ENCODE measurements around the gene OR6A2.

OR6A2 gene

DNA sequence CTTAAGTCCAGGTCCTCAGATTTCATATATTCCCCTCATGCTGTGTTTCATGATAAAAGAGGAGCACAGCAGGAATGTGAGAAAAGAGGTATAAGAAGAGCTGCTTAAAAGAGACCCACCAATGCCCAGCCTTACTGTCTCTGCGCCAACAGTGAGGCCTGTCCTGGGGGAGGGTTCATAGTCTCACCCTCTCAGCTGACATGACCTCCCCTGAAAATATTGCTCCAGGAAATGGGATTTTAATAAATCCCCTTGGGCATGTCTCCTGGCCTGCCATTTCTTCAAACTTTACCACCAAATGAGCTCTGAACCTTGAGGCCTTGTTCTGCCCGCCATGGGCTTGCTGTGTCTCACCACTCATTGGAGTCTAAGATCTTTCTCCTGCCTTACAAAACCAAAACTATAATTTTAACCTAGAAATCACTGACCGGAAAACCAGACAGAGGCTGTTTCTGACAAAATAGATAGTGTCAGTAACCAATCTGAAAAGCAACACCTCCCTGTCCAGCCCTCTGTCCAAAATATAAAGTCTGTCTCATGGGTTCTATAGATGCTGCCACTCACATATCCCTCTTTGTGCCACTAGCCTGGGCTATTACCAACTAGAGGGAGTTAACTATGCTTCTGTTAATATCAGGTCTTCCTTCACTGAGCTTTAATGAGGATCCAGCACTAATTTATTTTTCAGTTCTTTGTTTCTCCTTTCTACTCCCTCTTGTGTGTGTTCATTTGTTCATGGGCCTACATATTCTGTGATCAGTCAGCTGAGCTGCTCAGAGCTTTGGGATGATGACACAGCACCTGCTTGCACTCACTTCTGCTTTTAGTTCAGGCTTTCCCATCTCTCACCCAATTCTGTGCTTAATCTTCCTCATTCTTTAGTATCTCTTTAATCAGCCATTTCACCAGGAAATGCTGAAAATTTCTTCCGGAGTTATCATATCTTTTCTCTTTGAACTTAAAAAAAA is 27.3 kb downstream of the OR6A2 start, which contains the start of gene OR2AG2:
OR2AG2 (minus strand) TSS at position 51 of the 968 bp plus-strand sequence. CDS start 3,019 bp downstream, outside the sequence.
- in situ Hi-C loops (cut with HindIII; ENCODE audit: low pct_ligation_motif_present, low pct_unique_long_range_greater_than_20kb, low sequenced_read_pairs): no loop called here
- no peak for DNase-seq

DNA sequence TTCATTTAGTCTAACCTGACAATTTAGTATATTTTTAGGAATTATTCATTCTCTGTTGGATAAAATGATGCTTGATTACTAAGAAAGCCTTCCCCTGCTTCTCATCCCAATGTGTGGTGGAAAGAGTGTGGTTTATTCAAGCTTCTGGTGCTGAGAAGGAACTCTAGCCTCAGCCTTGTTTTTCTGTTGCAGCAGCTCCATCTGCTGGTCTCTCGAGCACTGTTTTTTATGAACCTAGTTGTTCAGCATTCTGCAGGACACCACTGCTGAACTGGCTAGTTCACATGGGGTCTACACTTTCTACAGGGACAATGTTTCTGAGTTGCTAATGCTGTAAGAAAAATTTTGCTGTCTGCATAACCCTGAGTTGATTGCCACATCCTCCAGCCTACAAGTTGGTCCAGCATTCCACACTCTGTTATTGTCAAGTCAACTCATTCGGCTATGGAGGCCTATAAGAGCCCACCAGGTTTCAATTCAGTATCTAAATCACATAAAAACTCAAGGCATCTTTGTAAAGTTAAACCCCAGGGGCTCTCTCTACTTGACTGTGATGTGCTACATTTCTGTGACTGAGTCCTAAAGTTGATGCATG is 42.0 kb downstream of the OR6A2 start:
- in situ Hi-C loops (cut with HindIII; ENCODE audit: low pct_ligation_motif_present, low pct_unique_long_range_greater_than_20kb, low sequenced_read_pairs): no loop called here
- peak; percentile 56 for DNase-seq

GRCh38 chr11:6755953-6756347 is 43.5 kb downstream of the OR6A2 start:
- no peak for DNase-seq
- in situ Hi-C loops (cut with HindIII; ENCODE audit: low pct_ligation_motif_present, low pct_unique_long_range_greater_than_20kb, low sequenced_read_pairs): no loop called here

GRCh38 chr11:6755303-6755952 is 44.1 kb downstream of the OR6A2 start:
- DNase-seq: peak; percentile 38
- in situ Hi-C loops (cut with HindIII; ENCODE audit: low pct_ligation_motif_present, low pct_unique_long_range_greater_than_20kb, low sequenced_read_pairs): no loop called here

- DNase-seq: no peak
- in situ Hi-C loops (cut with HindIII; ENCODE audit: low pct_ligation_motif_present, low pct_unique_long_range_greater_than_20kb, low sequenced_read_pairs): no loop called here
These were observed 52.3 kb downstream of the OR6A2 start for GRCh38 chr11:6747097-6747668.

GRCh38 chr11:6746626-6747025 is 52.9 kb downstream of the OR6A2 start:
- DNase-seq: no peak
- in situ Hi-C loops (cut with HindIII; ENCODE audit: low pct_ligation_motif_present, low pct_unique_long_range_greater_than_20kb, low sequenced_read_pairs): no loop called here

GRCh38 chr11:6746086-6746618 is 53.3 kb downstream of the OR6A2 start:
- in situ Hi-C loops (cut with HindIII; ENCODE audit: low pct_ligation_motif_present, low pct_unique_long_range_greater_than_20kb, low sequenced_read_pairs): no loop called here
- no peak for DNase-seq

- DNase-seq: no peak
- in situ Hi-C loops (cut with HindIII; ENCODE audit: low pct_ligation_motif_present, low pct_unique_long_range_greater_than_20kb, low sequenced_read_pairs): no loop called here
These were observed 53.9 kb downstream of the OR6A2 start for GRCh38 chr11:6745465-6746015.

DNA sequence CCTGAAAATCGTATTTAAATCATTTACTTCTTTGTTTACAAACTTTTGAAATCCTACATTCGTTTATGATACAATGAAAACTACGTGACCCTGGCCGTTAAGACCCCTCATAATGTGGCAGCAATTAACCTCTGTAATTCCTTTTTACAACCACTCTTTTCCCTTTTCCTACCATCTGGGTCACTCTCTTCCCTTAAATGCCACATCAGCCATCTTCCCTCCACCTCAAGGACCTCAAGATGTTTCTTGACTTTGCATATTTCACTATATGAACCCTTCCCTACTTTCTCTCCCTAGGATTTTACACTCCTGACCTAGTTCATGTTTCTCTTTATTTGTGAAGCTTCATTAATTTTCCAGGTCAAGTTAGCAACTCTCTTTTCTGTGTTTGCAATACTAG is 54.5 kb downstream of the OR6A2 start:
- in situ Hi-C loops (cut with HindIII; ENCODE audit: low pct_ligation_motif_present, low pct_unique_long_range_greater_than_20kb, low sequenced_read_pairs): no loop called here
- DNase-seq: no peak

DNA sequence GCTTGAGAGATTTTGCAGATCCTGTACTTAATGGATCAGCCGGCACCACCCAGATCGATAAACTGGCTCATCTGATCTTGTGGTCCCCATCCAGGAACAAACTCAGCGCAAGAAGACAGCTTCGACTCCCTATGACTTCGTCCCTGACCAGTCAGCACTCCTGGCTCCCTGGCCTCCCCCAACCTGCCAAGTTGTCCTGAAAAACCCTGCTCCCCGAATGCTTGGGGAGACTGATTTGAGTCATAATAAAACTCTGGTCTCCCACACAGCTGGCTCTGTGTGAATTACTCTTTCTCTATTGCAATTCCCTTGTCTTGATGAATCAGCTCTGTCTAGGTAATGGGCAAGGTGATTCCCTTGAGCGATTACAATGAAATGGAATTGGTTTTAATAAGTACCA is 57.2 kb downstream of the OR6A2 start:
- in situ Hi-C loops (cut with HindIII; ENCODE audit: low pct_ligation_motif_present, low pct_unique_long_range_greater_than_20kb, low sequenced_read_pairs): no loop called here
- DNase-seq: no peak

Data from ACHN (cell line).